Mammary microvascular endothelial cell (primary cell): ENCODE results near the gene L3MBTL1. TPM values are rescaled to one million over a fixed set of nuclear protein-coding genes. Genes with fewer than 3 reads are reported as not detected.

Source experiments
- total RNA-seq: library from RNA; depleted of rRNA; stranded (reverse); fragments of >200 nt; gene quantifications from 2 replicates; pipeline ENCODE4 v1.2.3, GENCODE V29; 2015

The L3MBTL1 gene
- total RNA-seq, result 0.59 and 0.73 TPM in 2 replicates

DNA sequence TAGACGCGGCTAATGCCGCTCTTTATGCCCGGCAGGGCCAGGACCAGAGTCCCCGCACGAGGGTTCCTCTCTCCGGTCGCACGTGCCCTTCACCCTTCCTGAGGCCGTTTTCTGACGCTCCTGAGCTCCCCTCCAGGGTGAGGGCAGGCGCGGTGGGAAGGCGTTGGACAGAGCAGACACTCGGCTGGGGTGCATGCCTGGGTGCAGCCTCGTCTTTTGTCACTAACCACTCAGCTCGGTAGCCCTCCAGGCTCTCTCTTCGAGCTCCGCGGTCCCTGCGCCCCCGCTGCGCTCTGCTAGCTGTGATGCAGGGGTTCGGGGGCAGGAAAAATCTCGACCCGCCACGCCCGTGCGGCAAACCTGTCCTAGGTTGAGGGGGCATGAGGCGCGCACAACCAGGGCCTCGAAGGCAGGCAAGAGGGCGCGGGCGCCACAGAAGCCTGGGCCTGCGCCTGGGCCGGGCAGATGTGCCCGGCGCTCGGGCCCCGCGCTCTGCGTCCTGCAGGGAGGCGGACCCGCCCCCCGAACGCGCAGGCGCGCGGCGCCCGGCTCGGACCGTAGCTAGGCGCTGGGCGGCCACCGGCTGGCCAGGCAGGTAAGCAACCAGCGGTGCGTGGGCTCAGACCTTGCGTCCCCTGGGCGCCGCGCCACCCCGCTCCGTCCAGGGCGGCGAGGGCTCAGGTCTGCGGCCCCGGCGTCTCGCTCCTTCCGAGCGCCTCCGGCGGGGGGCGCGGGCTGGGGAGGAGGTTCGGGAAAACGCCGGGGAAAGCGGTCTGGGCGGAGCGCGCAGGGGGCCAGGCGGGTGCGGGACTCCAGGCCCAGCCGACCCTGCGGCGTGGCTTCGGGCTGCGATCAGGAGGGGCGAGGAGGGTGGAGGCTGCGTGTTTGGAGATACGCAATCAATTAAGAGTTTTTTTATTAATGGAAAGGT is at the start of gene L3MBTL1:
Gene L3MBTL1, plus strand, starts transcription at position 548 of the 931 bp plus-strand sequence. CDS start 5,807 bp downstream, outside the sequence.

DNA sequence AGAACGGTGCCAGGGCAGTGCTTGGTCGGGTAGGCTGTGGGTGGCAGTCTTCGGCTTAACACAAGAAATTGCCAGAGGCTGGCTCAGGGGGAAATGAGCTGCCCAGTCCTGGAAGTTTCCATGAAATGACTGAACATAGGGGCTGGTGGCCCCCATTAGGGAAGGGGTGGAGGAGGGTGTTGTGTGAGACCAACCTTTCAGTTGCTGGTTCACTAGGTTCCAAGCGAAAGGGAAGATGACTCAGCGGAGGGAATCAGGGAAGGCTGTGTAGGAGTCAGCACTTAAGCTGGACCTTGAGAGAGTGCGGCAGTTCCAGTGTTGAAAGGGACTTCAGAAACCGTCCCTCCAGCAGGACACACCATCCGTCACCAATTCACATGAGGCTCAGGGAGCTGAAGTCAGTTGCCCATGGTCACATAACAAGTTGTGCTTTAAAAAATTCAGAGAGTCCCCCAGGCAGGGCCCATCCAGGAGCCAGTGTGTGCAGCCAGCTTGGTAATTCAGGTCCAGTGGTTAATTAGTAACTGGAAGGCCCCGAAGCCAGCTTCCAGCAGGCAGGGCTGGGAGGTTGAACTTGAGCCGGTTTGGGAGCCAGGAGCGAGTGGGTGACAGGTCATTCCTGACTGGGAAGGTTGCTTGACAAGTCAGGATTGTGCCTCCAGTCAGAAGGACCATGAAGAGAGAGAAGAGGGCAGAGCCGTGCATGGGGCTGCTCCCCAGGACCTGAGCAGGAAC is 51.1 kb downstream of the L3MBTL1 start, which contains the start of gene SGK2:
Gene SGK2, plus strand, starts transcription at position 616 of the 735 bp plus-strand sequence. CDS start 7,469 bp downstream, outside the sequence.

DNA sequence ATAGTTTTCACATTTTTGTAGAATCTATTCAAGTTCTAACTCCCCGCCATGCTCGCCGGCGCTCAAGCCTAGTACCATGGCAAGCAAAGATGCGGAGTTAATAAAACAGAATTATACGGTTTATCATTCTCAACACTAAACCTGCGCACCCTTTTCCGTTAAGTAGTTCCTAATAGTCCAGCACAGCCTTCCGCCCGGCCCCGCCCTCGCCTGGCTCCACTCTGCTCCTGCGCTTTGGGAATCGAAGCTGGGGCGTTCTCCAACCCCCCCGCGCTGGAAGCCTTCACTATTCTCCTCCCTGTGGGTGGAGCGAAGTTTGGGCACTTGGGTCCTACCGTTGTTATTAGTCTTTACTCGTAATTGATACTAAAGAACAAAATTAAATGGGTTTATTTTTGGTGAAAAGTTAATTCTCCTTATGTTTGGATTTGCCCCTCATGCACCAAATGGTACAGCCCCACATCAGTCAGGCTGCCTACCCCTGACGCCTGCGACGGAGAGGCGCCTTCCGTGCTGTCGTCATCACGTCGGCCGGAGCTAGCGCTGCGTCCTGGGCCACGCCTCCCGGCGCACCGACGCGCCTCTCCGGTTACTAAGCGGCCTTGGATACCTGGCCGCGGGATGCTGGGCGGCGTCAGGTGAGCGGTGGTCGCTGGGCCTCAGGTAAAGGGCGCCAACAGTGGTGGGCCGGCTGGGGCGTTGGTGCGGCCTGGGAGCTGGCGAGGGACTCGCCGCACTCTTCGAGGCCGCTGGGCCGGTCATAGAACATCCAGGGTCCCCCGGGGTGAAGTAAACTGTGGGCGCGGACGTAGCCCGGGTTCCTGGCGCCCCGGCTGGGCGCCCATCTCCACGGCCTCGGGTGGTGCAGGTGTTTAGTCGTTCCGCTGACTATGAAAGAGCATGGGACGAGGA is 83.2 kb downstream of the L3MBTL1 start, which contains the start of gene IFT52:
Gene IFT52, plus strand, starts transcription at position 546 of the 912 bp plus-strand sequence. CDS start 3,762 bp downstream, outside the sequence.

Other genes with a start within 250 kb of the L3MBTL1 start
- gene SRSF6, start 49.8 kb upstream of the L3MBTL1 start, total RNA-seq, result 43.7 and 49.4 TPM in 2 replicates
- gene SGK2, start 51.3 kb downstream of the L3MBTL1 start, total RNA-seq, result not detected in 2 replicates
- 18.7 and 19.5 TPM in 2 replicates for gene IFT52, start 83.2 kb downstream of the L3MBTL1 start, total RNA-seq
- 76.7 and 81.3 TPM in 2 replicates for gene MYBL2, start 159.4 kb downstream of the L3MBTL1 start, total RNA-seq
- not detected in 2 replicates for gene GTSF1L, start 219.3 kb downstream of the L3MBTL1 start, total RNA-seq